ENCODE data around the gene CAPN10.

DNA sequence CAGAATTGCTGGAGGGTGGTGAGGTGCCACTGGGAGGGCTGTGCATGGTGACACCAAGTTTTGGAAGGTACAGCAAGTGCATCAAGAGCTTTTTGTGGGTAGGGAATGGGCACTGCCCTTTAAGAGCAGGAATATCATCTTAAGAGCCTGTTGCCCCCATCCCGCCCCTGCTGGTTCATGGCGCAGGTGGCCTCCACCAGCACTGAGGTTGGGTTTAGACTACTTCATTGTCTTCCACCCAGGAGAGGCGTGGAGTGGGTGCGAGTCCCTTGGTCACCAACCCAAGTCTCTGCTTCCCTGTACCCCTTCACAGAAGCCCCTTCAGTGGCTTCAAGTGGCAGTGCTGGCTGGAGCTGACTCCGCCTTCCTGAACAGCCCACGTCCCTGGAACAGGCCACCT is 10.5 kb upstream of the CAPN10 start:
- TF ChIP-seq EZH2phosphoT487 (IDR thresholded peaks at IDR 0.05; ENCODE audit: insufficient read depth, low read depth), result no peak
- TF ChIP-seq EZH2 (IDR thresholded peaks at IDR 0.05; ENCODE audit: insufficient read depth, poor library complexity, severe bottlenecking), result no peak

All from GM23248 (cell line).